GM12878 (cell line): Measurements from ENCODE around the gene B4GALT5.

Experiments used
- CHD2 ChIP-seq: IDR thresholded peaks from 2 replicates; pipeline ENCODE4 v1.6.1; 2011; ENCODE audit warnings: low read depth, low read length, improper control_type of control experiment, borderline replicate concordance
- CREM ChIP-seq: IDR thresholded peaks from 2 replicates; pipeline ENCODE4 v1.6.1; 2014; ENCODE audit warnings: antibody characterized with exemption, low read depth
- EGR1 ChIP-seq, 2 experiments: IDR thresholded peaks; 1 replicate in 1 of 2; 2 replicates in 1 of 2; pipeline ENCODE4 v1.6.1; 2011 to 2012; ENCODE audit warnings: low read depth in 2 of 2, low read length in 2 of 2, borderline replicate concordance in 1 of 2, mild to moderate bottlenecking in 1 of 2, moderate library complexity in 1 of 2
- ETV6 ChIP-seq, 2 experiments: fragments of 450-650 bp in 1 of 2; IDR thresholded peaks in 1 of 2; conservative IDR thresholded peaks in 1 of 2; 2 replicates each; pipeline ENCODE4 v1.6.1; 2014; ENCODE audit warnings: antibody characterized with exemption in 1 of 2, borderline replicate concordance in 1 of 2, low read depth in 1 of 2, mild to moderate bottlenecking in 1 of 2, moderate library complexity in 1 of 2
- NFYB ChIP-seq: IDR thresholded peaks from 2 replicates; pipeline ENCODE4 v1.6.1; 2011; ENCODE audit warnings: low read depth, mild to moderate bottlenecking, low read length, improper control_type of control experiment, moderate library complexity; ENCODE audit not compliant: insufficient read depth
- NRF1 ChIP-seq: conservative IDR thresholded peaks from 2 replicates; pipeline ENCODE4 v1.6.1; 2011; ENCODE audit warnings: mild to moderate bottlenecking, low read depth, low read length, improper control_type of control experiment
- POLR2A ChIP-seq: IDR thresholded peaks from 2 replicates; pipeline ENCODE4 v1.6.1; 2011; ENCODE audit warnings: low read depth, mild to moderate bottlenecking, low read length
- SUZ12 ChIP-seq: fragments of 200-600 bp; sonication (generic); IDR thresholded peaks from one replicate; pipeline ENCODE4 v1.6.1; 2018; ENCODE audit warnings: antibody characterized with exemption, mild to moderate bottlenecking; ENCODE audit not compliant: unreplicated experiment
- TF ChIP-seq, protein P1 (sequence below): IDR thresholded peaks from 2 replicates; pipeline ENCODE4 v1.6.1; 2012; ENCODE audit warnings: mild to moderate bottlenecking, low read depth, low read length
- TF ChIP-seq, protein P2 (sequence below), 3 experiments: IDR thresholded peaks in 2 of 3; conservative IDR thresholded peaks in 1 of 3; 2 replicates each; pipeline ENCODE4 v1.5.1; 2011; ENCODE audit warnings: low read depth in 3 of 3, low read length in 3 of 3, mild to moderate bottlenecking in 3 of 3, control low read depth in 2 of 3, moderate library complexity in 2 of 3, inconsistent platforms in 1 of 3, mixed read lengths in 1 of 3; ENCODE audit not compliant: control insufficient read depth in 2 of 3, insufficient read depth in 1 of 3; ENCODE audit errors: extremely low read depth in 1 of 3
- TF ChIP-seq, protein P3 (sequence below): fragments of 450-650 bp; IDR thresholded peaks from 2 replicates; pipeline ENCODE4 v1.6.1; 2017; ENCODE audit warnings: antibody characterized with exemption, mild to moderate bottlenecking, moderate library complexity
- TF ChIP-seq, protein P4 (sequence below): IDR thresholded peaks from 2 replicates; pipeline ENCODE4 v1.6.1; 2012; ENCODE audit warnings: low read depth, low read length, improper control_type of control experiment
- TF ChIP-seq, protein P5 (sequence below): fragments of 450-650 bp; IDR thresholded peaks from 2 replicates; pipeline ENCODE4 v1.6.1; 2017; ENCODE audit warnings: mild to moderate bottlenecking, moderate library complexity
- TF ChIP-seq, protein P6 (sequence below): fragments of 450-650 bp; IDR thresholded peaks from 2 replicates; pipeline ENCODE4 v1.6.1; 2017; ENCODE audit warnings: mild to moderate bottlenecking, low read depth, inconsistent platforms; ENCODE audit not compliant: poor library complexity, severe bottlenecking

DNA sequence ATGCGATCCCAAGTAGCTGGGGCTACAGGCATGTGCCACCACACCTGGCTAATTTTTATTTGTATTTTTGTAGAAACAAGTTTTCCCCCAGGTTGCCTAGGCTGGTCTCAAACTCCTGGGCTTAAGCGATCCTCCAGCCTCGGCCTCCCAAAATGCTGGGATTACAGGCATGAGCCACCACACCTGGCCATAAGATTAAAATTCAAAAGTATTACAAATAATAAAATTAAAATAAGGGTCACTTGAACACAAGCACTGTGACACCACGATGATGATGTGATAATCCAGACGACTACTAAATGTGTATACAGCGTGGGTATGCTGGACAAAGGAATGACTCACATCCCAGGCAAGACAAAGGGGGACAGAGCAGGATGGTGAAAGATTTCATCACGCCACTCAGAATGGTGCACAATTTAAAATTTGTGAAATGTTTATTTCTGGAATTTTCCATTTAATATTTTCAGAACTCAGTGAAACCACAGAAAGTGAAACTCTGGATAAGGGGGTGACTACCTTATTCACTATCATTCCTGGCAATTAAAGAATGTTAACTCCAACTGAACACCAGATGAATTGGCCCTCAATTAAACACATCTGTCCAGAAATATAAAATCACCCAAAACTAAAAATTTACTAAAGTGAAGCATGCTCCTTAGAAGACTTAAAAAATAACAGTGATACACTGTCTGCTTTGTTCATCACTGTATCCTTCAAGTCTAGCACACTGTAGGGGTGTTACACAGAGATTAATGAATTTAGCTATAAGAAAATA is 13.1 kb downstream of the B4GALT5 start:
- TF ChIP-seq POLR2A: no peak
- TF ChIP-seq CREM: no peak
- TF ChIP-seq, protein P1, sequence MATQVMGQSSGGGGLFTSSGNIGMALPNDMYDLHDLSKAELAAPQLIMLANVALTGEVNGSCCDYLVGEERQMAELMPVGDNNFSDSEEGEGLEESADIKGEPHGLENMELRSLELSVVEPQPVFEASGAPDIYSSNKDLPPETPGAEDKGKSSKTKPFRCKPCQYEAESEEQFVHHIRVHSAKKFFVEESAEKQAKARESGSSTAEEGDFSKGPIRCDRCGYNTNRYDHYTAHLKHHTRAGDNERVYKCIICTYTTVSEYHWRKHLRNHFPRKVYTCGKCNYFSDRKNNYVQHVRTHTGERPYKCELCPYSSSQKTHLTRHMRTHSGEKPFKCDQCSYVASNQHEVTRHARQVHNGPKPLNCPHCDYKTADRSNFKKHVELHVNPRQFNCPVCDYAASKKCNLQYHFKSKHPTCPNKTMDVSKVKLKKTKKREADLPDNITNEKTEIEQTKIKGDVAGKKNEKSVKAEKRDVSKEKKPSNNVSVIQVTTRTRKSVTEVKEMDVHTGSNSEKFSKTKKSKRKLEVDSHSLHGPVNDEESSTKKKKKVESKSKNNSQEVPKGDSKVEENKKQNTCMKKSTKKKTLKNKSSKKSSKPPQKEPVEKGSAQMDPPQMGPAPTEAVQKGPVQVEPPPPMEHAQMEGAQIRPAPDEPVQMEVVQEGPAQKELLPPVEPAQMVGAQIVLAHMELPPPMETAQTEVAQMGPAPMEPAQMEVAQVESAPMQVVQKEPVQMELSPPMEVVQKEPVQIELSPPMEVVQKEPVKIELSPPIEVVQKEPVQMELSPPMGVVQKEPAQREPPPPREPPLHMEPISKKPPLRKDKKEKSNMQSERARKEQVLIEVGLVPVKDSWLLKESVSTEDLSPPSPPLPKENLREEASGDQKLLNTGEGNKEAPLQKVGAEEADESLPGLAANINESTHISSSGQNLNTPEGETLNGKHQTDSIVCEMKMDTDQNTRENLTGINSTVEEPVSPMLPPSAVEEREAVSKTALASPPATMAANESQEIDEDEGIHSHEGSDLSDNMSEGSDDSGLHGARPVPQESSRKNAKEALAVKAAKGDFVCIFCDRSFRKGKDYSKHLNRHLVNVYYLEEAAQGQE: no peak
- TF ChIP-seq, protein P2, sequence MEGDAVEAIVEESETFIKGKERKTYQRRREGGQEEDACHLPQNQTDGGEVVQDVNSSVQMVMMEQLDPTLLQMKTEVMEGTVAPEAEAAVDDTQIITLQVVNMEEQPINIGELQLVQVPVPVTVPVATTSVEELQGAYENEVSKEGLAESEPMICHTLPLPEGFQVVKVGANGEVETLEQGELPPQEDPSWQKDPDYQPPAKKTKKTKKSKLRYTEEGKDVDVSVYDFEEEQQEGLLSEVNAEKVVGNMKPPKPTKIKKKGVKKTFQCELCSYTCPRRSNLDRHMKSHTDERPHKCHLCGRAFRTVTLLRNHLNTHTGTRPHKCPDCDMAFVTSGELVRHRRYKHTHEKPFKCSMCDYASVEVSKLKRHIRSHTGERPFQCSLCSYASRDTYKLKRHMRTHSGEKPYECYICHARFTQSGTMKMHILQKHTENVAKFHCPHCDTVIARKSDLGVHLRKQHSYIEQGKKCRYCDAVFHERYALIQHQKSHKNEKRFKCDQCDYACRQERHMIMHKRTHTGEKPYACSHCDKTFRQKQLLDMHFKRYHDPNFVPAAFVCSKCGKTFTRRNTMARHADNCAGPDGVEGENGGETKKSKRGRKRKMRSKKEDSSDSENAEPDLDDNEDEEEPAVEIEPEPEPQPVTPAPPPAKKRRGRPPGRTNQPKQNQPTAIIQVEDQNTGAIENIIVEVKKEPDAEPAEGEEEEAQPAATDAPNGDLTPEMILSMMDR (IDR thresholded peaks at IDR 0.05 in 2 of 3, conservative IDR thresholded peaks at IDR 0.05 in 1 of 3; ENCODE audit: control insufficient read depth in 2 of 3, extremely low read depth in 1 of 3, insufficient read depth in 1 of 3, low read depth in 3 of 3, low read length in 3 of 3): no peak
- no peak for TF ChIP-seq NFYB
- TF ChIP-seq, protein P3, sequence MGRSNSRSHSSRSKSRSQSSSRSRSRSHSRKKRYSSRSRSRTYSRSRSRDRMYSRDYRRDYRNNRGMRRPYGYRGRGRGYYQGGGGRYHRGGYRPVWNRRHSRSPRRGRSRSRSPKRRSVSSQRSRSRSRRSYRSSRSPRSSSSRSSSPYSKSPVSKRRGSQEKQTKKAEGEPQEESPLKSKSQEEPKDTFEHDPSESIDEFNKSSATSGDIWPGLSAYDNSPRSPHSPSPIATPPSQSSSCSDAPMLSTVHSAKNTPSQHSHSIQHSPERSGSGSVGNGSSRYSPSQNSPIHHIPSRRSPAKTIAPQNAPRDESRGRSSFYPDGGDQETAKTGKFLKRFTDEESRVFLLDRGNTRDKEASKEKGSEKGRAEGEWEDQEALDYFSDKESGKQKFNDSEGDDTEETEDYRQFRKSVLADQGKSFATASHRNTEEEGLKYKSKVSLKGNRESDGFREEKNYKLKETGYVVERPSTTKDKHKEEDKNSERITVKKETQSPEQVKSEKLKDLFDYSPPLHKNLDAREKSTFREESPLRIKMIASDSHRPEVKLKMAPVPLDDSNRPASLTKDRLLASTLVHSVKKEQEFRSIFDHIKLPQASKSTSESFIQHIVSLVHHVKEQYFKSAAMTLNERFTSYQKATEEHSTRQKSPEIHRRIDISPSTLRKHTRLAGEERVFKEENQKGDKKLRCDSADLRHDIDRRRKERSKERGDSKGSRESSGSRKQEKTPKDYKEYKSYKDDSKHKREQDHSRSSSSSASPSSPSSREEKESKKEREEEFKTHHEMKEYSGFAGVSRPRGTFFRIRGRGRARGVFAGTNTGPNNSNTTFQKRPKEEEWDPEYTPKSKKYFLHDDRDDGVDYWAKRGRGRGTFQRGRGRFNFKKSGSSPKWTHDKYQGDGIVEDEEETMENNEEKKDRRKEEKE: no peak
- TF ChIP-seq NRF1: no peak
- no peak for TF ChIP-seq EGR1 (IDR thresholded peaks at IDR 0.05; ENCODE audit: borderline replicate concordance in 1 of 2, low read depth in 2 of 2, low read length in 2 of 2)
- TF ChIP-seq, protein P4, sequence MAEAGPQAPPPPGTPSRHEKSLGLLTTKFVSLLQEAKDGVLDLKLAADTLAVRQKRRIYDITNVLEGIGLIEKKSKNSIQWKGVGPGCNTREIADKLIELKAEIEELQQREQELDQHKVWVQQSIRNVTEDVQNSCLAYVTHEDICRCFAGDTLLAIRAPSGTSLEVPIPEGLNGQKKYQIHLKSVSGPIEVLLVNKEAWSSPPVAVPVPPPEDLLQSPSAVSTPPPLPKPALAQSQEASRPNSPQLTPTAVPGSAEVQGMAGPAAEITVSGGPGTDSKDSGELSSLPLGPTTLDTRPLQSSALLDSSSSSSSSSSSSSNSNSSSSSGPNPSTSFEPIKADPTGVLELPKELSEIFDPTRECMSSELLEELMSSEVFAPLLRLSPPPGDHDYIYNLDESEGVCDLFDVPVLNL: no peak
- no peak for TF ChIP-seq ETV6 (conservative IDR thresholded peaks at IDR 0.05 in 1 of 2, IDR thresholded peaks at IDR 0.05 in 1 of 2; ENCODE audit: borderline replicate concordance in 1 of 2, low read depth in 1 of 2)
- no peak for TF ChIP-seq CHD2
- TF ChIP-seq, protein P5, sequence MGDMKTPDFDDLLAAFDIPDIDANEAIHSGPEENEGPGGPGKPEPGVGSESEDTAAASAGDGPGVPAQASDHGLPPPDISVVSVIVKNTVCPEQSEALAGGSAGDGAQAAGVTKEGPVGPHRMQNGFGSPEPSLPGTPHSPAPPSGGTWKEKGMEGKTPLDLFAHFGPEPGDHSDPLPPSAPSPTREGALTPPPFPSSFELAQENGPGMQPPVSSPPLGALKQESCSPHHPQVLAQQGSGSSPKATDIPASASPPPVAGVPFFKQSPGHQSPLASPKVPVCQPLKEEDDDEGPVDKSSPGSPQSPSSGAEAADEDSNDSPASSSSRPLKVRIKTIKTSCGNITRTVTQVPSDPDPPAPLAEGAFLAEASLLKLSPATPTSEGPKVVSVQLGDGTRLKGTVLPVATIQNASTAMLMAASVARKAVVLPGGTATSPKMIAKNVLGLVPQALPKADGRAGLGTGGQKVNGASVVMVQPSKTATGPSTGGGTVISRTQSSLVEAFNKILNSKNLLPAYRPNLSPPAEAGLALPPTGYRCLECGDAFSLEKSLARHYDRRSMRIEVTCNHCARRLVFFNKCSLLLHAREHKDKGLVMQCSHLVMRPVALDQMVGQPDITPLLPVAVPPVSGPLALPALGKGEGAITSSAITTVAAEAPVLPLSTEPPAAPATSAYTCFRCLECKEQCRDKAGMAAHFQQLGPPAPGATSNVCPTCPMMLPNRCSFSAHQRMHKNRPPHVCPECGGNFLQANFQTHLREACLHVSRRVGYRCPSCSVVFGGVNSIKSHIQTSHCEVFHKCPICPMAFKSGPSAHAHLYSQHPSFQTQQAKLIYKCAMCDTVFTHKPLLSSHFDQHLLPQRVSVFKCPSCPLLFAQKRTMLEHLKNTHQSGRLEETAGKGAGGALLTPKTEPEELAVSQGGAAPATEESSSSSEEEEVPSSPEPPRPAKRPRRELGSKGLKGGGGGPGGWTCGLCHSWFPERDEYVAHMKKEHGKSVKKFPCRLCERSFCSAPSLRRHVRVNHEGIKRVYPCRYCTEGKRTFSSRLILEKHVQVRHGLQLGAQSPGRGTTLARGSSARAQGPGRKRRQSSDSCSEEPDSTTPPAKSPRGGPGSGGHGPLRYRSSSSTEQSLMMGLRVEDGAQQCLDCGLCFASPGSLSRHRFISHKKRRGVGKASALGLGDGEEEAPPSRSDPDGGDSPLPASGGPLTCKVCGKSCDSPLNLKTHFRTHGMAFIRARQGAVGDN: no peak
- TF ChIP-seq, protein P6, sequence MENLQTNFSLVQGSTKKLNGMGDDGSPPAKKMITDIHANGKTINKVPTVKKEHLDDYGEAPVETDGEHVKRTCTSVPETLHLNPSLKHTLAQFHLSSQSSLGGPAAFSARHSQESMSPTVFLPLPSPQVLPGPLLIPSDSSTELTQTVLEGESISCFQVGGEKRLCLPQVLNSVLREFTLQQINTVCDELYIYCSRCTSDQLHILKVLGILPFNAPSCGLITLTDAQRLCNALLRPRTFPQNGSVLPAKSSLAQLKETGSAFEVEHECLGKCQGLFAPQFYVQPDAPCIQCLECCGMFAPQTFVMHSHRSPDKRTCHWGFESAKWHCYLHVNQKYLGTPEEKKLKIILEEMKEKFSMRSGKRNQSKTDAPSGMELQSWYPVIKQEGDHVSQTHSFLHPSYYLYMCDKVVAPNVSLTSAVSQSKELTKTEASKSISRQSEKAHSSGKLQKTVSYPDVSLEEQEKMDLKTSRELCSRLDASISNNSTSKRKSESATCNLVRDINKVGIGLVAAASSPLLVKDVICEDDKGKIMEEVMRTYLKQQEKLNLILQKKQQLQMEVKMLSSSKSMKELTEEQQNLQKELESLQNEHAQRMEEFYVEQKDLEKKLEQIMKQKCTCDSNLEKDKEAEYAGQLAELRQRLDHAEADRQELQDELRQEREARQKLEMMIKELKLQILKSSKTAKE: no peak
- no peak for TF ChIP-seq SUZ12
